H9 (cell line): ENCODE measurements around the gene FAHD2A. TPM values are rescaled to one million over a fixed set of nuclear protein-coding genes. Genes with fewer than 3 reads are reported as not detected.
A peak's percentile ranks its signal among the peaks of the same experiment; 100 is the strongest.

ENCODE experiments used
- DNase-seq: peaks from one replicate; pipeline ENCODE4 v3.0.0-alpha.2; 2017
- H2AFZ ChIP-seq: one replicate; pipeline ENCODE4 v1.6.1; 2013; ENCODE audit warnings: mild to moderate bottlenecking, low read length, control low read depth, moderate library complexity
- H2AK5ac ChIP-seq: 2 replicates; pipeline ENCODE4 v1.6.1; 2013; ENCODE audit warnings: low read length, control low read depth, mixed read lengths; ENCODE audit not compliant: insufficient read length
- H2BK120ac ChIP-seq: one replicate; pipeline ENCODE4 v1.6.1; 2013; ENCODE audit warnings: low read depth, mild to moderate bottlenecking, low read length, control low read depth, inconsistent platforms; ENCODE audit not compliant: poor library complexity, severe bottlenecking
- H2BK12ac ChIP-seq: 2 replicates; pipeline ENCODE4 v1.6.1; 2013; ENCODE audit warnings: low read length, control low read depth, mixed read lengths, low read depth; ENCODE audit not compliant: insufficient read length
- H2BK15ac ChIP-seq: 2 replicates; pipeline ENCODE4 v1.6.1; 2013; ENCODE audit warnings: low read depth, low read length, control low read depth
- H2BK20ac ChIP-seq: one replicate; pipeline ENCODE4 v1.6.1; 2013; ENCODE audit warnings: low read depth, mild to moderate bottlenecking, low read length, control low read depth, inconsistent platforms; ENCODE audit not compliant: poor library complexity, severe bottlenecking
- H2BK5ac ChIP-seq: 2 replicates; pipeline ENCODE4 v1.6.1; 2013; ENCODE audit warnings: low read length, control low read depth, mixed read lengths; ENCODE audit not compliant: insufficient read length
- H3K14ac ChIP-seq: 2 replicates; pipeline ENCODE4 v1.6.1; 2013; ENCODE audit warnings: low read length, control low read depth; ENCODE audit not compliant: insufficient read depth
- H3K18ac ChIP-seq: 2 replicates; pipeline ENCODE4 v1.6.1; 2013; ENCODE audit warnings: low read depth, mild to moderate bottlenecking, mixed read lengths, low read length, control low read depth; ENCODE audit not compliant: insufficient read length
- H3K23ac ChIP-seq: 2 replicates; pipeline ENCODE4 v1.6.1; 2013; ENCODE audit warnings: low read length, control low read depth, mixed read lengths, low read depth; ENCODE audit not compliant: insufficient read length
- H3K23me2 ChIP-seq: 2 replicates; pipeline ENCODE4 v1.6.1; 2013; ENCODE audit warnings: low read depth, mild to moderate bottlenecking, mixed read lengths, low read length, control low read depth; ENCODE audit not compliant: insufficient read length, poor library complexity, severe bottlenecking
- H3K27ac ChIP-seq: 2 replicates; pipeline ENCODE4 v1.5.1; 2013; ENCODE audit warnings: low read length, control low read depth, mixed read lengths, low read depth; ENCODE audit not compliant: insufficient read length
- H3K27me3 ChIP-seq: 2 replicates; pipeline ENCODE4 v1.6.1; 2013; ENCODE audit warnings: low read length, control low read depth, inconsistent platforms; ENCODE audit not compliant: insufficient read depth
- H3K4ac ChIP-seq: 2 replicates; pipeline ENCODE4 v1.6.1; 2013; ENCODE audit warnings: low read depth, mild to moderate bottlenecking, control low read depth, inconsistent platforms, low read length, moderate library complexity
- H3K4me1 ChIP-seq: 2 replicates; pipeline ENCODE4 v1.6.1; 2013; ENCODE audit warnings: low read length, control low read depth, inconsistent platforms; ENCODE audit not compliant: insufficient read depth
- H3K4me2 ChIP-seq: 2 replicates; pipeline ENCODE4 v1.6.1; 2013; ENCODE audit warnings: low read length, control low read depth, mixed read lengths; ENCODE audit not compliant: insufficient read length, insufficient read depth
- H3K56ac ChIP-seq: 2 replicates; pipeline ENCODE4 v1.6.1; 2013; ENCODE audit warnings: low read depth, mild to moderate bottlenecking, mixed read lengths, low read length, control low read depth; ENCODE audit not compliant: insufficient read length
- H3K79me1 ChIP-seq: 2 replicates; pipeline ENCODE4 v1.6.1; 2013; ENCODE audit warnings: low read depth, mild to moderate bottlenecking, moderate library complexity, low read length, control low read depth, inconsistent platforms; ENCODE audit not compliant: insufficient read depth, poor library complexity, severe bottlenecking
- H3K79me2 ChIP-seq: 2 replicates; pipeline ENCODE4 v1.6.1; 2013; ENCODE audit warnings: low read length, control low read depth, inconsistent platforms; ENCODE audit not compliant: insufficient read depth
- H3K9ac ChIP-seq: 2 replicates; pipeline ENCODE4 v1.6.1; 2013; ENCODE audit warnings: low read length, control low read depth, mixed read lengths; ENCODE audit not compliant: insufficient read length; ENCODE audit errors: extremely low read depth
- H3K9me3 ChIP-seq: one replicate; pipeline ENCODE4 v1.6.1; 2013; ENCODE audit warnings: low read depth, low read length, inconsistent platforms; ENCODE audit not compliant: control insufficient read depth
- H3T11ph ChIP-seq: one replicate; pipeline ENCODE4 v1.6.1; 2013; ENCODE audit warnings: mild to moderate bottlenecking, low read length, control low read depth, inconsistent platforms
- H4K20me1 ChIP-seq: one replicate; pipeline ENCODE4 v1.6.1; 2013; ENCODE audit not compliant: control insufficient read depth, insufficient read length, insufficient read depth
- H4K5ac ChIP-seq: 2 replicates; pipeline ENCODE4 v1.6.1; 2013; ENCODE audit warnings: low read depth, mild to moderate bottlenecking, mixed read lengths, low read length, control low read depth; ENCODE audit not compliant: insufficient read length
- H4K8ac ChIP-seq: replicated peaks from 2 replicates; pipeline ENCODE4 v1.6.1; 2013; ENCODE audit warnings: low read length, control low read depth, mixed read lengths, low read depth; ENCODE audit not compliant: insufficient read length
- H4K91ac ChIP-seq: 2 replicates; pipeline ENCODE4 v1.6.1; 2013; ENCODE audit warnings: low read depth, mild to moderate bottlenecking, moderate library complexity, mixed read lengths, low read length, control low read depth; ENCODE audit not compliant: insufficient read length
- H3K27ac Mint-ChIP-seq, 3 experiments: 2 replicates in 2 of 3; 3 replicates in 1 of 3; pipeline ENCODE4 v1.8.0; 2020 to 2021; ENCODE audit warnings: mixed read lengths in 3 of 3, mild to moderate bottlenecking in 1 of 3, moderate library complexity in 1 of 3
- H3K27me3 Mint-ChIP-seq: 2 replicates; pipeline ENCODE4 v1.8.0; 2021; ENCODE audit warnings: low read depth, mild to moderate bottlenecking, moderate library complexity, mixed read lengths
- H3K36me3 Mint-ChIP-seq, 3 experiments: 2 replicates in 2 of 3; 3 replicates in 1 of 3; pipeline ENCODE4 v1.8.0; 2020 to 2021; ENCODE audit warnings: low read depth in 3 of 3, mixed read lengths in 3 of 3; ENCODE audit not compliant: insufficient read depth in 1 of 3
- H3K4me1 Mint-ChIP-seq, 2 experiments: 2 replicates each; pipeline ENCODE4 v1.8.0; 2020; ENCODE audit warnings: mixed read lengths in 2 of 2
- H3K4me3 Mint-ChIP-seq, 2 experiments: 2 replicates in 1 of 2; 3 replicates in 1 of 2; pipeline ENCODE4 v1.8.0; 2020 to 2021; ENCODE audit warnings: mild to moderate bottlenecking in 2 of 2, mixed read lengths in 2 of 2, moderate library complexity in 1 of 2
- H3K9me3 Mint-ChIP-seq, 2 experiments: 2 replicates in 1 of 2; 3 replicates in 1 of 2; pipeline ENCODE4 v1.8.0; 2020; ENCODE audit warnings: mild to moderate bottlenecking in 2 of 2, mixed read lengths in 2 of 2, moderate library complexity in 1 of 2
- CTCF ChIP-seq: fragments of 200-600 bp; sonication (generic); conservative IDR thresholded peaks from 3 replicates; pipeline ENCODE4 v1.8.0; 2021; ENCODE audit warnings: antibody characterized with exemption, mild to moderate bottlenecking
- WGBS: extraction: QIAGEN DNeasy Blood & Tissue Kit; methylation state at CpG from one replicate; pipeline ENCODE4 v1.1.7; 2013; ENCODE audit warnings: missing lambda C conversion rate, low lambda C conversion rate, mixed read lengths; ENCODE audit not compliant: insufficient read length; ENCODE audit errors: extremely low coverage; 5-methylcytosine and 5-hydroxymethylcytosine counted together
- total RNA-seq: library from RNA; stranded (reverse); gene quantifications from 2 replicates; pipeline ENCODE4 v1.2.1, GENCODE V29; 2021

FAHD2A gene
- total RNA-seq, 1 experiment from 2014 or later = 39.8 TPM

GRCh38 chr2:95357717-95358280 lies 44.7 kb upstream of the FAHD2A start:
- Histone ChIP-seq H3K14ac (no peak overlapping the region; the same call in 1 of the 2 replicates), H2AK5ac (no peak overlapping the region), H3K27ac (no peak overlapping the region), H4K20me1 (no peaks in the 10 kb centered on the region), H2BK20ac (no peak overlapping the region), H3K9me3 (no peaks in the 10 kb centered on the region), H3K4me1 (no peaks in the 10 kb centered on the region), H2BK5ac (no peak overlapping the region), H3K4me2 (no peak overlapping the region), H3K9ac (no peak overlapping the region), H3K4ac (no peak overlapping the region), H3K56ac (no peak overlapping the region), H3K23me2 (no peaks in the 10 kb centered on the region), H3K79me1 (no peaks in the 10 kb centered on the region), H3T11ph (no peak overlapping the region), H3K27me3 (no peaks in the 10 kb centered on the region), H4K5ac (no peak overlapping the region), H2BK120ac (no peak overlapping the region), H4K91ac (no peak overlapping the region), H4K8ac (no peak overlapping the region), H2BK12ac (no peak overlapping the region), H3K18ac (no peak overlapping the region), H3K23ac (no peak overlapping the region), H3K79me2 (no peaks in the 10 kb centered on the region), H2BK15ac (no peak overlapping the region), H2AFZ (no peak overlapping the region)
- TF ChIP-seq CTCF = no peak
- whole genome bisulfite sequencing = no CpG with 5 or more reads among the region's 6 CpGs
- peaks cover 7 to 14% of the 10 kb centered on the region in 2 experiments; a peak in 4 of 5 replicates for H3K9me3 Mint-ChIP-seq
- peaks cover 39% of the 10 kb centered on the region for H3K27me3 Mint-ChIP-seq
- peak; percentile 5 for DNase-seq
- no peaks in the 10 kb centered on the region; a peak in 1 of 7 replicates for H3K36me3 Mint-ChIP-seq
- H3K4me1 Mint-ChIP-seq = no peaks in the 10 kb centered on the region
- H3K4me3 Mint-ChIP-seq = no peak overlapping the region
- no peak overlapping the region for H3K27ac Mint-ChIP-seq
